Caco-2 (cell line): ENCODE results near the gene NSDHL. TPM values are rescaled to one million over a fixed set of nuclear protein-coding genes. Genes with fewer than 3 reads are reported as not detected.

ENCODE experiments used
- BruUV-seq: library from RNA; stranded (reverse); fragments of 400-500 nt; replicated peaks from 2 replicates; lab custom pipeline; 2021; lab: Mats Ljungman, UMichigan
- CTCF ChIA-PET: fragments of 300-600 bp; sonication (Branson Sonifier 250); formaldehyde crosslinking; loops from one replicate; lab custom pipeline; 2022; ENCODE audit warnings: antibody characterized with exemption; lab: Charles Lee
- POLR2A ChIA-PET: fragments of 300-600 bp; sonication (Branson Sonifier 250); formaldehyde crosslinking; loops from one replicate; lab custom pipeline; 2022; ENCODE audit warnings: antibody characterized with exemption; lab: Charles Lee
- DNase-seq, 2 experiments: peaks; one replicate each; pipeline versions ENCODE4 v3.0.0 to v3.0.0-alpha.2; 2020 to 2022
- H3K27me3 ChIP-seq: replicated peaks from 2 replicates; pipeline ENCODE4 v1.6.0; 2011; ENCODE audit warnings: low read length; ENCODE audit not compliant: control insufficient read depth, insufficient read depth
- H3K36me3 ChIP-seq: 2 replicates; pipeline ENCODE4 v1.5.1; 2011; ENCODE audit warnings: low read length; ENCODE audit not compliant: control insufficient read depth, insufficient read depth
- H3K4me1 ChIP-seq: fragments of 250-450 bp; sonication (Bioruptor Pico); 2 replicates; pipeline ENCODE4 v1.5.1; 2020; ENCODE audit warnings: mild to moderate bottlenecking
- H3K4me3 ChIP-seq: 2 replicates; pipeline ENCODE4 v1.5.1; 2011; ENCODE audit warnings: low read depth, mild to moderate bottlenecking, control low read depth, low read length
- H3K9me3 ChIP-seq: fragments of 250-450 bp; sonication (Bioruptor Pico); 2 replicates; pipeline ENCODE4 v1.5.1; 2020; ENCODE audit warnings: mild to moderate bottlenecking, moderate library complexity
- H3K27ac Mint-ChIP-seq: one replicate; pipeline ENCODE4 v1.8.0; 2022; ENCODE audit warnings: mixed read lengths; ENCODE audit not compliant: unreplicated experiment
- H3K27me3 Mint-ChIP-seq: one replicate; pipeline ENCODE4 v1.8.0; 2022; ENCODE audit warnings: mixed read lengths; ENCODE audit not compliant: insufficient read depth, unreplicated experiment
- H3K36me3 Mint-ChIP-seq: one replicate; pipeline ENCODE4 v1.8.0; 2022; ENCODE audit warnings: mild to moderate bottlenecking, mixed read lengths; ENCODE audit not compliant: insufficient read depth, unreplicated experiment
- H3K4me1 Mint-ChIP-seq: one replicate; pipeline ENCODE4 v1.8.0; 2022; ENCODE audit warnings: low read depth, mixed read lengths; ENCODE audit not compliant: unreplicated experiment
- H3K4me3 Mint-ChIP-seq: one replicate; pipeline ENCODE4 v1.8.0; 2022; ENCODE audit warnings: mild to moderate bottlenecking, moderate library complexity, mixed read lengths; ENCODE audit not compliant: unreplicated experiment
- H3K9me3 Mint-ChIP-seq: one replicate; pipeline ENCODE4 v1.8.0; 2022; ENCODE audit warnings: mixed read lengths; ENCODE audit not compliant: unreplicated experiment
- CTCF ChIP-seq, 2 experiments: fragments of 200-600 bp in 1 of 2; IDR thresholded peaks; 1 replicate in 1 of 2; 2 replicates in 1 of 2; pipeline versions ENCODE4 v1.5.1 to v1.8.0; 2011 to 2022; ENCODE audit warnings: antibody characterized with exemption in 1 of 2, control low read depth in 1 of 2, inconsistent platforms in 1 of 2, low read depth in 1 of 2, low read length in 1 of 2, mild to moderate bottlenecking in 1 of 2, moderate library complexity in 1 of 2; ENCODE audit not compliant: insufficient read depth in 1 of 2, severe bottlenecking in 1 of 2, unreplicated experiment in 1 of 2
- intact Hi-C: fragments of 100-400 bp; cut with micrococcal nuclease; formaldehyde crosslinking; loops from one replicate; pipeline ENCODE4 v1.10.0; 2022; ENCODE audit not compliant: unreplicated experiment
- total RNA-seq: library from RNA; stranded (reverse); gene quantifications from 2 replicates; pipeline ENCODE4 v1.2.3, GENCODE V29; 2022

The NSDHL gene
- total RNA-seq, 1 experiment from 2014 or later, result 34.9 TPM

- H3K27ac Mint-ChIP-seq, result no peak overlapping the region
- H3K36me3 ChIP-seq, result no peaks in the 10 kb centered on the region
- H3K27me3 ChIP-seq, result no peaks in the 10 kb centered on the region
- TF ChIP-seq CTCF (IDR thresholded peaks at IDR 0.05; ENCODE audit: insufficient read depth in 1 of 2, low read depth in 1 of 2, low read length in 1 of 2, severe bottlenecking in 1 of 2, unreplicated experiment in 1 of 2), result no peak
- H3K4me3 Mint-ChIP-seq, result peak overlapping the region; percentile 48
- H3K4me3 ChIP-seq, result peak overlapping the region; percentile 36
- DNase-seq, result no peak
- peaks cover 9% of the 10 kb centered on the region for H3K4me1 ChIP-seq
- intact Hi-C loops, result no loop called here
- H3K27me3 Mint-ChIP-seq, result no peaks in the 10 kb centered on the region
- H3K4me1 Mint-ChIP-seq, result peaks cover 12% of the 10 kb centered on the region
- H3K9me3 Mint-ChIP-seq, result no peaks in the 10 kb centered on the region
- ChIA-PET CTCF (no interaction called here), POLR2A (no interaction called here)
- TSS peak; percentile 73 for BruUV-seq
- no peaks in the 10 kb centered on the region for H3K36me3 Mint-ChIP-seq
- no peaks in the 10 kb centered on the region for H3K9me3 ChIP-seq
Measured at GRCh38 chrX:152898442-152898841, 67.6 kb downstream of the NSDHL start.

GRCh38 chrX:152899111-152899873 lies 68.4 kb downstream of the NSDHL start:
- Mint-ChIP-seq H3K27ac (no peak overlapping the region), H3K36me3 (no peaks in the 10 kb centered on the region), H3K4me3 (no peak overlapping the region), H3K27me3 (no peaks in the 10 kb centered on the region), H3K4me1 (peaks cover 12% of the 10 kb centered on the region), H3K9me3 (no peaks in the 10 kb centered on the region)
- no peak overlapping the region for H3K4me3 ChIP-seq
- no peaks in the 10 kb centered on the region for H3K27me3 ChIP-seq
- no TSS peak for BruUV-seq
- POLR2A ChIA-PET, result no interaction called here
- intact Hi-C loops, result no loop called here
- TF ChIP-seq CTCF (IDR thresholded peaks at IDR 0.05; ENCODE audit: insufficient read depth in 1 of 2, low read depth in 1 of 2, low read length in 1 of 2, severe bottlenecking in 1 of 2, unreplicated experiment in 1 of 2), result no peak
- CTCF ChIA-PET, result no interaction called here
- H3K36me3 ChIP-seq, result no peaks in the 10 kb centered on the region
- peaks cover 9% of the 10 kb centered on the region for H3K4me1 ChIP-seq
- no peak for DNase-seq
- no peaks in the 10 kb centered on the region for H3K9me3 ChIP-seq

- no peaks in the 10 kb centered on the region for H3K9me3 Mint-ChIP-seq
- POLR2A ChIA-PET, result no interaction called here
- H3K4me1 ChIP-seq, result peaks cover 9% of the 10 kb centered on the region
Measured at GRCh38 chrX:152899874-152900719, 69.2 kb downstream of the NSDHL start.

More at GRCh38 chrX:152899874-152900719, 69.2 kb downstream of the NSDHL start:
- Histone ChIP-seq H3K27me3 (no peaks in the 10 kb centered on the region), H3K4me3 (no peak overlapping the region), H3K36me3 (no peaks in the 10 kb centered on the region), H3K9me3 (no peaks in the 10 kb centered on the region)
- intact Hi-C loops, result no loop called here
- H3K27me3 Mint-ChIP-seq, result no peaks in the 10 kb centered on the region
- no peak overlapping the region for H3K27ac Mint-ChIP-seq
- H3K36me3 Mint-ChIP-seq, result no peaks in the 10 kb centered on the region
- no peak for DNase-seq
- no TSS peak for BruUV-seq
- peaks cover 12% of the 10 kb centered on the region for H3K4me1 Mint-ChIP-seq
- CTCF ChIA-PET, result no interaction called here
- TF ChIP-seq CTCF (IDR thresholded peaks at IDR 0.05; ENCODE audit: insufficient read depth in 1 of 2, low read depth in 1 of 2, low read length in 1 of 2, severe bottlenecking in 1 of 2, unreplicated experiment in 1 of 2), result no peak
- no peak overlapping the region for H3K4me3 Mint-ChIP-seq
